Vagina (tissue), 2 donors: ENCODE measurements around the gene PTPRN2.

Experiments
- CTCF ChIP-seq, 3 experiments: fragments of 450-650 bp in 2 of 3; fragments of 200-600 bp in 1 of 3; sonication (generic) in 1 of 3; IDR thresholded peaks; one replicate each; pipeline ENCODE4 v1.5.1; 2017 to 2019; ENCODE audit warnings: antibody characterized with exemption in 3 of 3, mild to moderate bottlenecking in 2 of 3, moderate library complexity in 2 of 3
- POLR2AphosphoS5 ChIP-seq, 2 donors: sonication (generic); formaldehyde crosslinking; IDR thresholded peaks; one replicate each; pipeline ENCODE4 v1.9.0; 2017; ENCODE audit warnings: antibody characterized with exemption in 2 of 2, mild to moderate bottlenecking in 2 of 2, low read depth in 1 of 2; ENCODE audit not compliant: insufficient read depth in 1 of 2

- TF ChIP-seq CTCF (IDR thresholded peaks at IDR 0.05) (no peak), POLR2AphosphoS5 (IDR thresholded peaks at IDR 0.05; ENCODE audit: insufficient read depth in 1 of 2, low read depth in 1 of 2) (no peak)
These were observed 599.7 kb downstream of the PTPRN2 start for GRCh38 chr7:157987906-157988305.
